OCI-LY7 (cell line): ENCODE data around the gene ST8SIA4. TPM values are rescaled to one million over a fixed set of nuclear protein-coding genes. Genes with fewer than 3 reads are reported as not detected.

ENCODE experiments used
- BruUV-seq: library from RNA; stranded (reverse); fragments of 400-500 nt; replicated peaks from 2 replicates; lab custom pipeline; 2021; lab: Mats Ljungman, UMichigan
- CTCF ChIA-PET: fragments of 300-600 bp; sonication (Branson Sonifier 250); formaldehyde crosslinking; loops from one replicate; lab custom pipeline; 2022; ENCODE audit warnings: antibody characterized with exemption; ENCODE audit not compliant: unreplicated experiment; lab: Charles Lee
- POLR2A ChIA-PET: fragments of 300-600 bp; sonication (Branson Sonifier 250); formaldehyde crosslinking; loops from one replicate; lab custom pipeline; 2022; ENCODE audit warnings: antibody characterized with exemption; lab: Charles Lee
- DNase-seq: peaks from one replicate; pipeline ENCODE4 v3.0.0-alpha.2; 2015; ENCODE audit warnings: low spot score
- H2AFZ ChIP-seq: fragments of 200-600 bp; sonication (generic), shearing (Covaris generic); 2 replicates; pipeline ENCODE4 v1.6.1; 2014; ENCODE audit warnings: mild to moderate bottlenecking, antibody characterized with exemption, low read length, moderate library complexity
- H3K27ac ChIP-seq: fragments of 200-600 bp; sonication (generic); 2 replicates; pipeline ENCODE4 v1.5.1; 2014; ENCODE audit warnings: mixed run types, low read depth, mild to moderate bottlenecking, moderate library complexity, low read length, inconsistent platforms; ENCODE audit not compliant: poor library complexity, severe bottlenecking
- H3K36me3 ChIP-seq: fragments of 200-600 bp; sonication (generic); 2 replicates; pipeline ENCODE4 v1.6.1; 2014; ENCODE audit warnings: mild to moderate bottlenecking, antibody characterized with exemption, low read length, moderate library complexity, mixed read lengths; ENCODE audit not compliant: insufficient read depth
- H3K4me1 ChIP-seq: fragments of 200-600 bp; sonication (generic); 2 replicates; pipeline ENCODE4 v1.5.1; 2014; ENCODE audit warnings: mild to moderate bottlenecking, low read length; ENCODE audit not compliant: insufficient read depth, poor library complexity, severe bottlenecking
- H3K4me2 ChIP-seq: fragments of 200-600 bp; sonication (generic); 2 replicates; pipeline ENCODE4 v1.6.1; 2014; ENCODE audit warnings: mild to moderate bottlenecking, low read length
- H3K4me3 ChIP-seq: fragments of 200-600 bp; sonication (generic); 2 replicates; pipeline ENCODE4 v1.5.1; 2014; ENCODE audit warnings: mild to moderate bottlenecking, low read depth, low read length; ENCODE audit not compliant: poor library complexity, severe bottlenecking
- H3K79me2 ChIP-seq: fragments of 200-600 bp; sonication (generic); 2 replicates; pipeline ENCODE4 v1.6.1; 2016; ENCODE audit warnings: low read depth, mild to moderate bottlenecking, low read length, moderate library complexity, mixed read lengths; ENCODE audit not compliant: insufficient read depth
- H3K9me2 ChIP-seq: fragments of 200-600 bp; sonication (generic); 2 replicates; pipeline ENCODE4 v1.6.1; 2016; ENCODE audit warnings: mild to moderate bottlenecking, low read length, mixed read lengths; ENCODE audit not compliant: insufficient read depth
- H3K9me3 ChIP-seq: fragments of 200-600 bp; sonication (generic); 2 replicates; pipeline ENCODE4 v1.6.1; 2014; ENCODE audit warnings: mild to moderate bottlenecking, mixed run types, low read length, mixed read lengths
- H4K20me1 ChIP-seq: fragments of 200-600 bp; sonication (generic); 2 replicates; pipeline ENCODE4 v1.6.1; 2014; ENCODE audit warnings: mild to moderate bottlenecking, antibody characterized with exemption, low read length, moderate library complexity, mixed read lengths; ENCODE audit not compliant: insufficient read depth
- EZH2phosphoT487 ChIP-seq: fragments of 200-600 bp; sonication (generic); IDR thresholded peaks from 2 replicates; pipeline ENCODE4 v1.6.1; 2018; ENCODE audit warnings: low read depth, borderline replicate concordance, mild to moderate bottlenecking, mixed run types, antibody characterized with exemption, low read length, moderate library complexity, mixed read lengths
- intact Hi-C: fragments of 100-400 bp; cut with micrococcal nuclease; formaldehyde crosslinking; loops from one replicate; pipeline ENCODE4 v1.10.0; 2022; ENCODE audit not compliant: unreplicated experiment
- total RNA-seq, 2 experiments: library from RNA; depleted of rRNA in 1 of 2; stranded (reverse); fragments of >200 nt in 1 of 2; shearing (Covaris generic) in 1 of 2; gene quantifications; 2 replicates each; pipeline ENCODE4 v1.2.3, GENCODE V29; 2014 to 2022
- TF ChIP-seq, protein P1 (sequence below): fragments of 200-600 bp; sonication (generic); conservative IDR thresholded peaks from 2 replicates; pipeline ENCODE4 v1.5.1; 2014; ENCODE audit warnings: mild to moderate bottlenecking, antibody characterized with exemption, low read length, moderate library complexity, mixed read lengths

Gene ST8SIA4
- total RNA-seq, 2 experiments from 2014 or later = 10.2 to 40.3 TPM

- H3K79me2 ChIP-seq = no peaks in the 10 kb centered on the region; the same call in 1 of the 2 replicates
- no peaks in the 10 kb centered on the region for H4K20me1 ChIP-seq
- BruUV-seq = no TSS peak
- peak overlapping the region; percentile 33 for H3K4me3 ChIP-seq
- POLR2A ChIA-PET = interaction anchor here (0.7 to 2.7 kb wide), 19 partner anchors 8 to 130 kb away, joined by 3 to 15 read pairs (median 5); partner anchors contain the start of gene ST8SIA4
- intact Hi-C loops = no loop called here
- peak overlapping the region; percentile 65 for H3K4me2 ChIP-seq
- TF ChIP-seq, protein P1, sequence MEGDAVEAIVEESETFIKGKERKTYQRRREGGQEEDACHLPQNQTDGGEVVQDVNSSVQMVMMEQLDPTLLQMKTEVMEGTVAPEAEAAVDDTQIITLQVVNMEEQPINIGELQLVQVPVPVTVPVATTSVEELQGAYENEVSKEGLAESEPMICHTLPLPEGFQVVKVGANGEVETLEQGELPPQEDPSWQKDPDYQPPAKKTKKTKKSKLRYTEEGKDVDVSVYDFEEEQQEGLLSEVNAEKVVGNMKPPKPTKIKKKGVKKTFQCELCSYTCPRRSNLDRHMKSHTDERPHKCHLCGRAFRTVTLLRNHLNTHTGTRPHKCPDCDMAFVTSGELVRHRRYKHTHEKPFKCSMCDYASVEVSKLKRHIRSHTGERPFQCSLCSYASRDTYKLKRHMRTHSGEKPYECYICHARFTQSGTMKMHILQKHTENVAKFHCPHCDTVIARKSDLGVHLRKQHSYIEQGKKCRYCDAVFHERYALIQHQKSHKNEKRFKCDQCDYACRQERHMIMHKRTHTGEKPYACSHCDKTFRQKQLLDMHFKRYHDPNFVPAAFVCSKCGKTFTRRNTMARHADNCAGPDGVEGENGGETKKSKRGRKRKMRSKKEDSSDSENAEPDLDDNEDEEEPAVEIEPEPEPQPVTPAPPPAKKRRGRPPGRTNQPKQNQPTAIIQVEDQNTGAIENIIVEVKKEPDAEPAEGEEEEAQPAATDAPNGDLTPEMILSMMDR = no peak
- TF ChIP-seq EZH2phosphoT487 = no peak
- H3K9me2 ChIP-seq = no peaks in the 10 kb centered on the region
- DNase-seq = no peak
- CTCF ChIA-PET = interaction anchor here (0.6 kb wide), 1 partner anchor 23 kb away, joined by 3 read pairs; no protein-coding TSS in a partner anchor
- no peak overlapping the region for H3K27ac ChIP-seq
- H2AFZ ChIP-seq = peak overlapping the region; percentile 76
- no peaks in the 10 kb centered on the region for H3K9me3 ChIP-seq
- peaks cover 25% of the 10 kb centered on the region for H3K4me1 ChIP-seq
- no peaks in the 10 kb centered on the region; the same call in 1 of the 2 replicates for H3K36me3 ChIP-seq
Observed at GRCh38 chr5:100828071-100828897, 74.8 kb downstream of the ST8SIA4 start.

DNA sequence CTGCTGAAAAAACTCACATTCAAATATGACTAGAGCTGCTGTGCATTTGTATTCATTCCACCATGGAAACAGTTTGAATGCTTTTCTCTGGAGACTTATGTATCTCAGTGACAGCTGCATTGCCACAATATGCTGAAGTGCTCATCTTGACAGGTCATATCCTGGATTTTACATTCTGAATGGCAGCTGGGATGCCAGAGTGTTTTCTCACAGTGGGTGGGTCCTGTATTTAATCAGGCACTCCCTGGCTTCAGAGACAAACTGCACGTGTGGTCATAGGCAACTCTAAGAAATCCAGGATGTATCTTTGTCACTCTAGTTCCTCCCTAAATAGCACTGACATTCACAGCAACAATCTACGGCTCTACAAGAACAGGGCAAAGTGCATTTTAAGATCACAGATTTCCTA is 75.6 kb downstream of the ST8SIA4 start:
- Histone ChIP-seq H3K9me2 (no peaks in the 10 kb centered on the region), H3K79me2 (no peaks in the 10 kb centered on the region; the same call in 1 of the 2 replicates), H4K20me1 (no peaks in the 10 kb centered on the region), H3K4me2 (peak overlapping the region; percentile 65), H3K36me3 (no peaks in the 10 kb centered on the region; the same call in 1 of the 2 replicates), H3K4me1 (peaks cover 24% of the 10 kb centered on the region), H3K4me3 (peak overlapping the region; percentile 33), H3K27ac (peak overlapping the region; percentile 13), H2AFZ (peak overlapping the region; percentile 76), H3K9me3 (no peaks in the 10 kb centered on the region)
- intact Hi-C loops = no loop called here
- peak; percentile 50 for DNase-seq
- ChIA-PET CTCF (interaction anchor here (0.6 kb wide), 1 partner anchor 24 kb away, joined by 3 read pairs; no protein-coding TSS in a partner anchor), POLR2A (interaction anchor here (0.7 to 2.7 kb wide), 13 partner anchors 8 to 84 kb away, joined by 3 to 15 read pairs (median 5); partner anchors contain the start of gene ST8SIA4)
- BruUV-seq = no TSS peak
- TF ChIP-seq, protein P1 = no peak
- TF ChIP-seq EZH2phosphoT487 = no peak
